NCI-H2107 (cell line): ENCODE measurements around the gene TGFBR2.
"Not testable (repeated sequence)": the region's sequence is repeated elsewhere in the genome, so short reads cannot be mapped to it uniquely, and the experiment has no call there.

Experiments used
- DNase-seq: peaks from one replicate; lab custom pipeline; 2025; lab: John Stamatoyannopoulos, UW

Gene TGFBR2

DNA sequence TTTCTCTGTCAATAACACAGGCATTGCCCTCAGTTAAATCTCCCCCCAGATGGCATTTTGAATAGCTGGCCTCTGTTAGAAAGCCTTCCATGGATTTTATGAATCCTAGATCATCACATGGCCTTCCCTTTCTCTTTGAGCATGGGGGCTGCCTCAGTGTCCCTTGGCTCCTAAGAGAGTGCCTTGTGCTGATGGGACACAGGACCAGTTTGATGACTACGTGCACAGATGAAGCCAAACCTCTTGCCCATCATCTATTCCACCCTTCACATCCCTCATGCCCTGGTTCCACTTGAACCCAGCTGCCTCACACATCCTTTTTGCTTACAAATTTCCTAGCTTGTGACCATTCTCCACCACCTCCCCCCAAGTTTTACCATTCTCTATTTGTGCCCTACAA is 12.9 kb downstream of the TGFBR2 start:
- DNase-seq: no peak

DNA sequence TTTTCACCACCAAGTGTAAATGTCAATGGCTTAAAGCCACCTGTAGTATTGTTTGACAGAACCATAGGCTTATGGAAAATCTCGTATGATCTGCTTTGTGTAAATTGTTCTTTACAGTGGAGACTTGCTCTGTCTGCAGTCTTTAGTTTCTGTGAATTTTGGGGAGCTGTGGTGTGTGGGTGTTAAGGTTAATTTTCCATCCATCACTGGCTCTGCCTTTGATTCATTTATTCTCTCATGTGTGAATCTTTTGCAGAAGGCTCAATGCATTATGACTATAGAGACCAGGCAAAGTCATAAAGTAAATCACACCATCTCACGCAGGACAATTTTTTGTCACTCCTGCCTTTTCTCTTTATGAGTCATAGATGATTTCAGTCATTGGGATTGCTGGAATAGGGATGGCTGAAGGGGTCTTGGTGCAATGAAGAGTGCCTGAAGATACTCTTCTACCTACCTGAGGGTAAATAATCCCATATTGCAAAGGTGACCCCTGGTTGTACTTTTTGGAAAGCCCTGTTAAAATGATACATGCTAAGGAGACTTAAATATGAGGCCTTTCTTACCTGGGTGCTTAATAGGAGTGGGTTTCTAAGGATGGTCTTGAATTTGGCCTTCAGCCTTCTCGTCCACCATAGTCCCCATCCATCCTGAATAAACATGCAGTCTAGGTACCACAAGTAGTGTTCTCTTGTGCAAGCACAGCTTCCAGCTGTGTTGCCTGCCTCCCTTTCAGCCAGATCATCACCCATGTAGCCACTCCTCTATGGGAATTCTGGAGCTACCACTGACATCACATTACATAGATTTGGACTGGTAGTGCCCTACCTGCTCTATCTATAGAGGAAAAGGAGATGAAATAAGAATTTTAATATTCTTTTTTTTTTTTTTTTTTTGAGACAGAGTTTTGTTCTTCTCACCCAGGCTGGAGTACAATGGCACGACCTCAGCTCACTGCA is 14.3 kb downstream of the TGFBR2 start:
- no peak for DNase-seq

DNA sequence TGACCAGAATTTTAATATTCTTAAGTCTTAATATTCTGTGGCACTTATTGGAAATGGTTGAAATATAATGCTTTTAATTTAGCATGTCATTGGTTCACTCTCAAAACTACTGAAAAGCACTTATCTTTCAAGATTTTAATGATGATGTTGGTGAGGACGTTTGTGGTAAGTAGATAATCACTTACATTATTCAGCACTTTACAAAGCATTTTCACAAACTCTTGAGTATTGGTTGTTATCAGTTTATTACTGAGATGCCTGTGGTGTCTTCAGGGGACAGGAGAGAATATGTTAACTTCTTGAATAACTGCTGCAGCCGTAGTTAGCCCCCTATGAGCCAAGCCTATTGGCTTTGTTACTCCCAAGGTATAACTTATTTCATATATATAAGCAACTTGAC is 15.2 kb downstream of the TGFBR2 start:
- no peak for DNase-seq

DNA sequence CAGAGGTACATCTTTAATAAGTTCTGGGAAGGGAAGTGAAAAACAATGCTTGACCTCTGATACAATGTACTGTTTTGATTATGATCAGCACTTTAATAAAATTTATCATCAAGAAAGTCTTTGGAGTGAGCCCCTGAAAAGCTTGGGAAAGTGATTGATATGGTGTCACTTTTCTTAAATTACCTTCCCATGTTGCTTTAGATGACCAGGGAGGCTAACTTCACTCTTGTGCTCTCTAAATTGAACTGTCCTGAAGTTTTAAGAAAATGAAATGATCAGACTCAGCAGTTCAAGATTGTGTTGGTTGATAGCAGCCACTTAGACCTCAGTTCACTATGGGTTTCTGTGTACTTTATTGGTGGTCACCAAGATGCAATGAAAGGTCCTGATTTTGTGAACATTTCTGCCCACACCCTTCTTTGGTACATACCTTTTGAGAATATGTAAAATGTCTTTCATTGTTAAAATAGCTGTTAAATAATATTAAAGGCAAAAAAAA is 15.7 kb downstream of the TGFBR2 start:
- no peak for DNase-seq

DNA sequence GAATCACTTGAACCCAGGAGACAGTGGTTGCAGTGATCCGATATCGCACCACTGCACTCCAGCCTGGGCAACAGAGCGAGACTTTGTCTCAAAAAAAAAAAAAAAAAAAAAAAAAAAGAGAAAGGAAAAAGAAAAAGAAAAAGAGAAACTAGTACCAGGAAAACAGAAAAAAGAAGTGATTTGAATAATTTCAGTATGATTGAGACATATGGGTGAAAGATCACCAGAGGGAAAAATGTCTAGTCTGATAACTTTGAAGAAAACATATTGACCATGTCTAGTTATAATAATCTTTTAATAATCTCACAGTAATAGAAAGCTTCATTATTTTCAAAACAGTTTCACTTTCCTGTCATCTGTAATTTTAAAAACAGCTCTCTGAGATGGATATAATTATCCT is 16.4 kb downstream of the TGFBR2 start:
- no peak for DNase-seq

DNA sequence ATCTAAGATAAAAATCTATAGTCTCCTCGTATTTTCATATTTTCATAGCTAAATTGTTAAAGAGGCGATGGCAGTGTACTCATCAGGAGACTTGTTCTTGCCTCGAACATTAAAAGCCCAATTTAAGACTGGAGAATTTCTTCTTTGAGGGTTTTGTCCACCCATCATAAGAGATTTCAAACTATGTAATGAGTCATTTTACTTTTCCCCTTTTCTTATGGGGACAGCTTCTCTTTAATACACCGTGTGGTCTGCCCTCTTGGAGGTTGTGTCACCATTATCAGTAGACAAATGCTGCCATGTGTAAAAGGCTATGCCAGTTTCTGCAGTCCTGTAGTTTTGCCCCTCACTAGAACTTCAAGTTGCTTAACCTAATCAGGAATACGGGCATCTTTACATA is 16.9 kb downstream of the TGFBR2 start:
- no peak for DNase-seq

DNA sequence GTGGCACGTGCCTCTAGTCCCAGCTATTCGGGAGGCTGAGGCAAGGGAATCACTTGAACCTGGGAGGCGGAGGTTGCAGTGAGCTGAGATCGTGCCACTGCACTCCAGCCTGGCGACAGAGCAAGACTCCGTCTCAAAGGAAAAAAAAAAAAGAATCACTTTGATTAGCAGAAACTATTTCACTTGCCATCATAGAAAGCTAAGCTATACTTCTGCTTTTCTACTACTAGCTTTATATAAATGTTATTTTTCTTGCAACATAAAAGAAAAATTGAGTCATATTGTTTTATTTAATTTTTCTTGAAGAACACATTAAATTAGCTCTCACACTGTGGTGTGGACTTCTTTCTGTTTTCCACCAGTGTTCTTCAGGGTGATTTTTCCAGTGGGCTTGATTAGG is 18.1 kb downstream of the TGFBR2 start:
- not testable (repeated sequence) for DNase-seq

DNA sequence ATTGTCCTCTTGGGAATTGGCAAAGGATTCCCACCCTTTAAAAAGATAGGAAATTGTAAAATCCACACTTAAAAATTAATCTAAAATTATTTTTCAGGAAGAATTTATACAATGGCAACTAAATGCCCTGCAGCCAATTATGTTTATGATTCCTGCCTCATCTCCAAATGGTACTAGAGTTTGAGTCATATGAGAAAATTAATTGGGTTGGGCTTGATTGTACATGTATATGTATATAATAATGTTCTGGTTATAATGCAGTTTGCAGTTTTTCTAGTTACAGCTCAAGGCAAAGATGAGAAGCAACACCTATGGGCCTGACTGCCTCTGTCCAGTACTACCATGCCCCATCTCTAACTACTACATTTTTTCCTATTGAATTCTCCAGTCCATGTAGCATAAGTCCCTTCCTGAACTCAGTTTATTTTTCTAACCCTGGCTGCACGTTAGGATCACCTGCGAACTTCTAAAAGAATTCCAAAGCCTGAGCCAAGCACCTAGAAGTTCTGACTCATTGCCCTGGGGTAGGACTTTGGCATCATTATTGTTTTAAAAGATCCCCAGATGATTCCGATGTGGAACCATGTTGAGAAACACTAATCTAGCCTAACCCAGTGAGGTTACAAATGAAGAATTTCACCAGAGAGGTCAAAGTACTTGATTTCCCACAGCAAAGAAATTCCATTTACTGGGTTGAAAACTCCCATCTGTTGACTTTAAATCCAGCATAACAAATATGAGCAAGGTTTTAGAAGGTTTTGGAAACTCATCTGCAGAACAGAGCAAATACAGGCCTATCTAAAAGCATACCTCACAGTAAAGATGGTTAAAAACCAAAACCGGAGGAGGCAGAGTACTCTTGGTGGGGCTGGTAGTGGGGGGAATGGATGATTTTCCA is 19.4 kb downstream of the TGFBR2 start:
- DNase-seq: no peak

DNA sequence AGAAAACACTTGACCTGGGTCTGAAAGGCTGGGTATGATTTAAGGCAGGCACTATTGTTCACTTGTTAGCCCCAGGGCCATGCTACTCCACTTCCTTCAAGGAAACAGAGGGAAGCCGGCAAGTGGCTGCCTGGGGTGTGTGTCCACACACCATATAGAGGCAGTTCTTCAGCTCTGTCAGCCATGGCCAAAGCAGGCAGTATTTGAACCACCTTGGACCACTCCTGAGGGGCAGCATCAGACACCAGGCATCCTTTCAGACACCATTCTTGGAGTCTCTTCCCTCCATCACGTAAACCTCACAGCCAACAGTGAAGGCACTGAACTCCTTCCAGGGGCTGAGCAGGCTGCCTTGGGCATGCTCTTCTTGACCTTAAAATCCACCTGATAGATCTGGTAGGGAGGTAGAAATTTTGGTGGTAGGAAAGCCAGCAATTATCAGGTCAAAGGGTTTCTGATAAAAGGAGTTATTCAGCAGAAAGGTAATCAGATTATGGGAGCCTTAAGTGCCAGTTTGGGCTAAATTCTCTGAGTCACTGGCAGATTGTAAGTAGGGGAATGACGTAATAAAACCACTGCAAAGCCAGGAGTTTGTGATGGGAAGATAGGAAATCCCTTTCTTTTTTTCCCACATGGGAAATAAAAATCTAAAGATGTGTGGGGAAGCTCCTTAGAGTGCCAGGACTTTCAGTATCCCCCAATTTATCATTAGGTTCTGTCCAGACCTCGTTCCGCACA is 20.2 kb downstream of the TGFBR2 start:
- no peak for DNase-seq

DNA sequence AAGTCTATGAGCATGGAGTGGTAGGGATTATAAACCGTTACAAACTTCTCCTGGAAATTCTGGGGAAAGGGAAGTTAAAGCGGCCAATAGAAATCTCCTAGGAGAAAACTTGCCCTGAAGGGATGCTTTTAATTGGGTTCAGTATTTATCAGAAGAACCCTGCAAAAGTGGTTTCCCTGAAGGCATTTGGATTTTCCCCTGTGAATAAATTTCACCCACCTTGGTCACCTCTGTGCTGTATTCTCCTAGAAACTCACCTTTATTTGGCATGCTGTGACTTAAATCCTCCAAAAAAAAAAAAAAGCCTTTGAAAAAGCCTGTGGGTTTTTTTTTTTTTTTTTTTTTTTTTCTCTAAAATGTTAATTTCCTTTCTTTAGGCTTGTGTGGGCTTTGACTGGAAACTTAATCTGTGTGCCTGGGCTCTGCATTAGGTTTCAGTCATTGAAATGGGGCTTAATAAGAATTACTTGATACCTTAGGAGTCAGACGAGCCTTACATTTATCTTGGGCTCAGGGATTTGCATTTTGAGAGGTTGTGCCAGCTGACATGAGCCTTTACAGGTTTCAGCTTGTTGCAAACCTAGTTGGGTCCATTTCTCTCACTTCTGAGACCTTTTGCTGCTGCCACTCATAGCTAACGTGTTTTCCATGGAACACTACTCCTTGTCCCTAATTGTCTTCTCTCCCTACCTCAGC is 22.0 kb downstream of the TGFBR2 start:
- no peak for DNase-seq

DNA sequence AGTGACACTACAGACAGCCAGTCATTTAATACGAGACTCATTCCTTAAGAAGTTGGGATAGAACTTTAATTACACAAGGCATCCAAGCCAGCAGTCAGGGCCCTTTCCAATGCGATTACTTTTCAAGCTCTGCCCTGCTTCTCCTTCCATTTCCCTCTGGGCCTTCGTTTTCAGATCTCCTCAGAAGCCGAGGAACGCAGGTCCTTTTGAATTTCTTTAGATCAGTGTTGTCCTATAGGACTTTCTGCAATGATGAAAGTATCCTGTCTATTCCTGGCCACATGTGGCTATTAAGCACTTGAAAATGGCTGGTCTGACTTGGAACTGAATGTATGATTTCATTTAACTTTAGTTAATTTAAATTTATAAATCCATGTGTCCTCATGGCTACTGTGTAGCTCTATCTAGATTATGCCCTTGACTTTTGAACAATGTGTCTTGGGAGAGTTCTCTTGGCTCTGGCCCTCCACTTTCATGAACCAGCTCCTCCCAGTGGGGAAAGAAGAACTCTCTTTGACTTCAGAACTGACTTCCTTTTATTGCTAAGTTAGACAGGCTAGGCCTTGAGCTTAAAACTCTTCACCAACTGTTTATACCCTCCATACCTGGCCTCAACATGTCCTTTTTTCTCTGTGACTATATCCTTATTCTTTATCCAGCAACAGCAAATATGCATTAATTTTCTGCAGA is 22.6 kb downstream of the TGFBR2 start:
- no peak for DNase-seq

DNA sequence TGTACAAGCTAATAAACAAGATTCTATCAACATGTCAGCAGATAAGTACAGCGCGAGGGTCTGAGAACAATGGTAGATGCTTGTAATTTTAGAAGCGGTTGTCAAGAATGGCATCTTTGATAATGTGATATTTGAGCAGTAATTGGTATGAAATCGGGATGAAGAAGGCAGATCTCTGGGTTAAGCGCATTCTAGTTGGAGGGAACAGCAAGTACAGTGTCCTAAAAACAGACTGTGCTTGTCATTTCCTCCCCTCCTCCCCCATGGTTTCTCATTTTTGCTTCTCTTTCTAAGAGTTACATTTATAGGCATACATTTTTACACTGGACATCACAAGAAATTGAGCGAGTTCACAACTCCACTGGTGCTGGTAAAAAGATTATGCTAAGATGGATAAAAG is 23.3 kb downstream of the TGFBR2 start:
- no peak for DNase-seq

DNA sequence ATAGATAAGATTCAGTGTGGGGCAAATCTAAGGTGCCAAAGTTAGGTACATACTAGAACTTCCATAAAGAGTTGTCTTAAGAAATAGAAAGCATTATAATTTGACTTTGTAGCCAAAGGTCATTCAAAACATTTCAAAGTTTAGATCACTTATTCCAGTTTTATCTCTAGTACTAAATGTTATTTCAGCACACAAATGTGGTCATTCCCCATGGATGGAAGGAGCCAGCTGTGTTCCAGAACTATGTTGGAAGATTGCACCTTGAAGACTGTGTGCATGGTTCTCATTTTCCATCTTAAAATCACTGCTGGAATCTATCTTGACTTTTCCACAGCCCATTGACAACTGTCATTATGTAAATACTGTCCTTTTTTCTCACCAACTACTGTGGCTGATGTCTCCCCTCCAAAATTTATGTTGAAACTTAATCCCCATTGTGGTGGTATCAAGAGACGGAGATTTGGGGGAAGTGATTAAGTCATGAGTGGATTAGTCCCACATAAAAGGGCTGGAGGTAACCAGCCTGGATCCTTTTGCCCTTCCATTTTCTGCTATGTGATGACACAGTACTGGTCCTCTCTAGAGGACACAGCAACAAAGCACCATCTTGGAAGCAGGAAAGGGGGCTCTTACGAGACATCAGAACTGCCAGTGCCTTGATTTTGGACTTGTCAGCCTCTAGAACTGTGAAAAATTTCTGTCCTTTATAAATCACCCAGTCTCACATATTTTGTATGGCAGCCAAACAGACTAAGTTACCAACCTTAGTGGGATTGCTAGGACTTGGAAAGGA is 24.0 kb downstream of the TGFBR2 start:
- no peak for DNase-seq

DNA sequence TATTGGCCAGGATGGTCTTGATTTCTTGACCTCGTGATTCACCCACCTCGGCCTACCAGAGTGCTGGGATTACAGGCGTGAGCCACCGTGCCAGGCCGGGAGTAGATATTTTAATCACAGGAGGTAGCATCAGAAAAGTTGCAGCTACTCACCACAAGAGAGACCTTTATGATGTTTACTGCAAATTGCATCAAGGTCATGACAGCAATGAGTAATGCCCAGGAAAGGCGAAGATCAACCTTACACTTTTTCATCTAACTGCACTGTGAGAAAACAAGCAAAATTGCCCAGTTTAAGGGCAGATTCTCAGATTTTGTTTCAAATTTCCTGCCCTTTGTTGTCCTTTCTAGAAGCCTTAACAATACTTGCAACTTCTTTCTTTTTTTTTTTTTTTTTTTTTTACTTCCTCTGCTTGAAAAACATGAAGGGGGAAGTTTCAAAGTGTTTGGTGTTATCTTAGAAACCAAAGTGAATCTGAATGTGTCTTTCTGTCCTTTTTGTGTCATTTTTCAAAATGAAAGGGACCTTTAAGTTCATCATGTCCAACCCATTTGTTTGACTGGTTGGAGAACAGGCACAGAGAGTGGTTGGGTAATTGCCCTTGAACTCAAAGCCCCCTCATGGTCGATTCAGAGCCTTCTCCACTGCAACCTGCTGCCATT is 25.0 kb downstream of the TGFBR2 start:
- no peak for DNase-seq

DNA sequence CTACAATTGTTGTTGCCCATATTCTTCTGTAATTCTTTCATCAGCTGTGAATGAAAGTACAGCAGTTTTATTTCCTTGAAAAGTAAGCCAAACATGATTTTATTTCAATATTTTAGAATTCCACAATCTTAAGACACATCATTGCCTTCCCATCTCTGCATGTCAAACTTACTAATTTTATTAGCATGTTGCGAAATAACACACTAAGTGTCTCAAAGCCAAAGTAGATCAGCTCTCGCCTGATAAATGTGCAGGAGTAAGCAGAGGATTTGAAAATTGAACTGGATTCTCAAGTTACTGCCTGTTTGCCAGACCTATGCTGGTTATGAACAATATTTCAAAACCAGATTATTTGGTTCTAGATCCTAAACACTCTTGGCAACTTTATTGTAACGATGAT is 25.7 kb downstream of the TGFBR2 start:
- DNase-seq: no peak

DNA sequence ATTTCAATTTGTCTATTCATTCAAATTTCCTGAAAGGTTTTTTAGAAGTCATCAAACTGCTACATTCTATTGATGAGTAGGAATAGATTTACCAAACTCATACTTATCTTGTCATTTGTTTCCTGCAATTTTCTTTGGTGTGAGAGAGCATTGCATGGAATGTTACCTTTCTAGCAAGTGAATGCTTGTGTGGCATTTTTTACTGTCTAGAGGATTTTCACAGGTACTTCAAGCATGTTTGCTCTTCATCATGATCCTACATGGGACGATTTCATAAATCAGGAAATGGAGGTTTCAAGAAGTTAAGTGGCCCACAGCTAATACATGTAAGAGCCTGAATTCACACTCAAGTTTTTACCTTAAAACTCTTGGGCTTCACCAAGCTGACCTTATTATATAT is 26.1 kb downstream of the TGFBR2 start:
- DNase-seq: no peak

DNA sequence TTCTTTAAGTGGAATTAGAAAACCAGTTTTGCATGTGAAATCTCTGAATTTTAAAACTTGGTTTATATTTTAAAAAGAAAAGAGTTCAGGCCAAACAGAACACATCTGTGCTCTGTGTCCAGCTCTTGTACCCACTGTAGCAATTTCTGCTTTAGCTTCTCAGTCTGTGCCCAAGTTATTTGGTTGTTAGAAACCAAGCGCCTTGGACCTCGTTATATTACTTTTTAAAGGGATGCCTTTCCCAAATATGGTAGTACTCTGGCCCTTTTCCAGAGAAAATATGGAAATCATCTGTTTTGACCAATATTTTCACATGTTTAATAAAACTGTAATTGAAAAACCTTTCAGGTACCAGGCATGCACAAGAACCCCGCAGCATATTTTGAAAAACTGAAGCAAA is 27.3 kb downstream of the TGFBR2 start:
- DNase-seq: no peak

DNA sequence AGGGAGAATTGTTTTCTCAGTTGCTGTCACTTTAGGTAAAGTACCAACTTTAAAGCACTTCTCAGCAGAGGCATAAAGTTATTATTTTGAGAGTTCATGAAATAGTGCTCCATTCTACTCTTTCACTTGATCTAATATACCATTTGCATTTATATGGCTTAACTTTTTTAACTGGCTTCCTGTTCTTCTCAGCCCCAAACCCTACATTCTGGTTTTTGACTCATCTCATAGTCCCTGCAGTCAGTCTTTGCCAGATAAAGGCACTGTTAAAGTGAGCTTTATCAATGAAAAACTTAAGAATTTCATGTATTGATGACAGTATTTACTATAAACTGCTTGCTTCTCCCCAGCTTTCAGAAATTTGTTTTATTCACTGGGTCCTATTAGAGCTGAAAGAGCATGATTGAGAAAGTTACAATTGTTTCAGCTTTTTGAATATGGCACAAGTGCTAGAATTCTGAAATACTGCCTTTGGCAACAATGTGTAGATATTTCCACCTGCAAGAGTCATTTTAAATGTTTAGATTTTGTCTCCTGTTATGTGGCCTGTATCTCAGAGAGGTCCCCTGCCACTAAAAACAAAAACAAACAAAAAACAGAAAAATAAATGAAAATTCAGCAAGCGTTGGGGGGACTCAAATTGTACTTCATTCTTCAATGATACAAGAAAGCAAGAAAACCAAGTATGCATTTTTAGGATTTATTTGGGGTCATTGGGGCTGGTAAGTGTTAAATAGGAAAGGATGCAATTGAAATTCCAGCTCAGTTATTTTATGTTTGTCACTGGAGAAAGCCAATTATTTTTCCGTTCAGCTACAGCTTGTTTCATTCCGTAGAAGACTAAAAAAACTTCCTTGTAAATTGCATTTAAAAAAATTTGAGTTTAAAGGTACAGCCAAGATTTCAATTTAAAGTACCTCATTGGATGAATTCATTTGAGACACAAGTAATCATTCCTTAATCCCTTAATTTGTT is 28.6 kb downstream of the TGFBR2 start:
- no peak for DNase-seq
